ENCODE data around the gene C17orf67. TPM values are rescaled to one million over a fixed set of nuclear protein-coding genes. Genes with fewer than 3 reads are reported as not detected.
A peak's percentile ranks its signal among the peaks of the same experiment; 100 is the strongest.

Gene C17orf67
- total RNA-seq, 1 experiment from 2014 or later, result 1.0 TPM

DNA sequence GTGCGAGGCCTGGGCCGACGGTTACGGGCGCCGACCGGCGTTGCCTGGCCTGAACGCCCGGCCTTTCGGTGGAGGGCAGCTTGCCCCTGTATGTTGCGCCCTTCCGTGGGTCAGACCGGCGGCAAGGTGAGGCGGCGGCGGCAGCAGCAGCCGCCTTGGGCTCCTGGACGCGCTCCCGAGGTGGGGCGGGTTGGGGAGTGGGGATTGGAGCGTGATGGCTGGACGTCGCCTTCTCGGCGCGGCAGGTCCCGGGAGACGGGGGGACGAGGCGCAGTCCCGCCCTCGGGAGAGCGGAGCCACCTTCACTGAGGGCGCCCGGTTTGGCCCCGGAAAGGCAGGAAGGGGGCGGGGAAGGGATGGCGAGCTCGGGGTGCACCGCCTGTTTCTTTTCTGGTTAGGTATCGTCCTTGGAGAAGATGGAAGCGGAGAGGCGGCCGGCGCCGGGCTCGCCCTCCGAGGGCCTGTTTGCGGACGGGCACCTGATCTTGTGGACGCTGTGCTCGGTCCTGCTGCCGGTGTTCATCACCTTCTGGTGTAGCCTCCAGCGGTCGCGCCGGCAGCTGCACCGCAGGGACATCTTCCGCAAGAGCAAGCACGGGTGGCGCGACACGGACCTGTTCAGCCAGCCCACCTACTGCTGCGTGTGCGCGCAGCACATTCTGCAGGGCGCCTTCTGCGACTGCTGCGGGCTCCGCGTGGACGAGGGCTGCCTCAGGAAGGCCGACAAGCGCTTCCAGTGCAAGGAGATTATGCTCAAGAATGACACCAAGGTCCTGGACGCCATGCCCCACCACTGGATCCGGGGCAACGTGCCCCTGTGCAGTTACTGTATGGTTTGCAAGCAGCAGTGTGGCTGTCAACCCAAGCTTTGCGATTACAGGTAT, 902 bp upstream of the C17orf67 start:
- no peak overlapping the region for H2BK120ac ChIP-seq (ENCODE audit: low read depth, low read length, poor library complexity, severe bottlenecking)
- H4K91ac ChIP-seq (ENCODE audit: insufficient read length, low read depth, low read length), result no peak overlapping the region
- peak; percentile 29; the same call in 2 of the 3 replicates for TF ChIP-seq CTCF (conservative IDR thresholded peaks at IDR 0.05)
- H3K56ac ChIP-seq (ENCODE audit: insufficient read length, low read depth, low read length), result no peak overlapping the region
- H3K4me1 ChIP-seq (ENCODE audit: insufficient read depth, low read length), result no peaks in the 10 kb centered on the region; the same call in 1 of the 2 replicates
- H2BK20ac ChIP-seq (ENCODE audit: low read depth, low read length, poor library complexity, severe bottlenecking), result no peak overlapping the region
- Mint-ChIP-seq H3K9me3 (no peaks in the 10 kb centered on the region; a peak in 1 of 5 replicates), H3K36me3 (ENCODE audit: insufficient read depth in 1 of 3, low read depth in 3 of 3) (peaks cover 14 to 20% (median 17%) of the 10 kb centered on the region in 3 experiments), H3K27me3 (ENCODE audit: low read depth) (peaks cover 42% of the 10 kb centered on the region), H3K27ac (no peak overlapping the region; a peak in 1 of 7 replicates), H3K4me1 (peaks cover 26 to 33% of the 10 kb centered on the region in 2 experiments), H3K4me3 (peak overlapping the region; percentile 80 to 90)
- H3K9ac ChIP-seq (ENCODE audit: extremely low read depth, insufficient read length, low read length), result no peak overlapping the region
- H3K18ac ChIP-seq (ENCODE audit: insufficient read length, low read depth, low read length), result no peak overlapping the region
- H2AFZ ChIP-seq (ENCODE audit: low read length), result no peak overlapping the region
- H4K5ac ChIP-seq (ENCODE audit: insufficient read length, low read depth, low read length), result no peak overlapping the region
- no peaks in the 10 kb centered on the region for H3K9me3 ChIP-seq (ENCODE audit: control insufficient read depth, low read depth, low read length)
- H3T11ph ChIP-seq (ENCODE audit: low read length), result no peak overlapping the region
- no peaks in the 10 kb centered on the region; the same call in 1 of the 2 replicates for H3K79me2 ChIP-seq (ENCODE audit: insufficient read depth, low read length)
- no peak overlapping the region for H3K4ac ChIP-seq (ENCODE audit: low read depth, low read length)
- H2AK5ac ChIP-seq (ENCODE audit: insufficient read length, low read length), result no peak overlapping the region
- H3K79me1 ChIP-seq (ENCODE audit: insufficient read depth, low read depth, low read length, poor library complexity, severe bottlenecking), result no peaks in the 10 kb centered on the region
- H3K23me2 ChIP-seq (ENCODE audit: insufficient read length, low read depth, low read length, poor library complexity, severe bottlenecking), result peaks cover 15% of the 10 kb centered on the region
- H3K14ac ChIP-seq (ENCODE audit: insufficient read depth, low read length), result peak overlapping the region; percentile 64
- no peak overlapping the region for H3K23ac ChIP-seq (ENCODE audit: insufficient read length, low read depth, low read length)
- peaks cover 5% of the 10 kb centered on the region; the same call in 1 of the 2 replicates for H3K27me3 ChIP-seq (ENCODE audit: insufficient read depth, low read length)
- no peak overlapping the region for H2BK12ac ChIP-seq (ENCODE audit: insufficient read length, low read depth, low read length)
- H2BK15ac ChIP-seq (ENCODE audit: low read depth, low read length), result no peak overlapping the region
- peak overlapping the region; percentile 86 for H3K4me2 ChIP-seq (ENCODE audit: insufficient read depth, insufficient read length, low read length)
- H2BK5ac ChIP-seq (ENCODE audit: insufficient read length, low read length), result no peak overlapping the region
- no CpG with 5 or more reads among the region's 81 CpGs for WGBS (ENCODE audit: extremely low coverage, insufficient read length, low lambda C conversion rate)
- no peak overlapping the region for H4K8ac ChIP-seq (replicated peaks; ENCODE audit: insufficient read length, low read depth, low read length)
- peak; percentile 80 for DNase-seq
- H3K27ac ChIP-seq (ENCODE audit: insufficient read length, low read depth, low read length), result no peak overlapping the region
- no peaks in the 10 kb centered on the region for H4K20me1 ChIP-seq (ENCODE audit: control insufficient read depth, insufficient read depth, insufficient read length)

Measured in H9 (cell line).